ENCODE results near the gene INPP5A.
A peak's percentile ranks its signal among the peaks of the same experiment; 100 is the strongest.

Gene INPP5A

DNA sequence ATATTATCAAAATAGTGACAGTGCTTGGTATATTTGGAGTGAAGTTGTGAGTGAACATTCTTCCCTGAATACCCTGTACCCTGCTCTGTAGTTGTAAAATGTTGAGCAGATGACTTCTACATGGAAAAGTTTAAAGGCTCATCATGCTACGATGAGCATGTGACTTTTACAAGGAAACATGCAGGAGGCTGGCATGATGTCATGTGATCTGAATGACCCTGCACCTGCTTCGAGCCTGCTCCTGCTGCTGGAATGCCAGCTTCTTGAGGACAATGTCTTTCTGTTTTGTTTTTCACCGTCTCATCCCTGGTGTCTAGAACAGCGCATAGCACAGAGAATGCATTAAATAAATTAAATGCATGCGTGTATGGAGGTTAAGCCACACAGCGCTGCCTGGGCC, 5.4 kb upstream of the INPP5A start:
- intact Hi-C loops (cut with DNase I), result loop anchor here (10.0 kb wide), 1 partner anchor 137 kb away; the partner anchor contains the start of gene PWWP2B
- DNase-seq, result peak in 1 of 10 donors; percentile 16

DNA sequence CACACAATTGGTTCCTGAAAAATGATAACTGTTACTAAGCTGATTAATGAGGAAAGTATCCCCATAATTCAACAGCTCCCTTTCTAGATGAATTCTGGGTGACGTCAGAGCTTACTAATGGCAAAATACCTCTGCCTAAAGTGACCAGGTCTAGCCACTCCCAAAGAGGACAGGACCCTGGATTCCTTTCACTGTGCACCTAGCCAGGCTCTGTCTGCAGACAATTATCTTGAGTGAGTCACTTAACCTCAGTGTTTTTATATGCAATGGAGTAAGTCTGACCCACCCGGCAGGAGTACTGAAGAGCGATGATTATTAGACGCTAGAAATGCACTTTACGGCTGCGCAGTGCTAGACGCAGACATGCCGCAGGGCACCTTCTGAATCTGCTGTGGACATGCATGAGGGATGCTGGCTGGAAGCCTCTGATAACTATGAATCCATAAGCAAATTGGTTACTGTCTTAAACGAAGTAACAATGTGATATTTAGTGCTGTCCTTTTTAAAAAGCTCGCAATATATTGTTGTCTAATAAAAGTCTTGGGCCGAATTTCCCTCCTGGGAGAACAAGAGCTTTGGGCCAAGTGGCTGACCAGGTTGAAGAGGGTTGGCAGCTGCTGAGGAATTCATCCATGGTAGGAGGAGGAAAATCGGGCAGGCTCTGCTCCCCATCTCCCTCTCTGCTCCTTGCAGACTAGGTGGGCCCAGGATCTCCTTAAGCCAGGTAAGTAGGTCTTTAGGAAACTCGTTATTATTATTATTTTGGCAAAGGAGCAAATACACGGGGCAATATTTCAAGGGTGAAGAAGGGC, 4.6 kb upstream of the INPP5A start:
- intact Hi-C loops (cut with DNase I), result loop anchor here (10.0 kb wide), 1 partner anchor 138 kb away; the partner anchor contains the start of gene PWWP2B
- DNase-seq, result peak in 1 of 10 donors; percentile 5

DNA sequence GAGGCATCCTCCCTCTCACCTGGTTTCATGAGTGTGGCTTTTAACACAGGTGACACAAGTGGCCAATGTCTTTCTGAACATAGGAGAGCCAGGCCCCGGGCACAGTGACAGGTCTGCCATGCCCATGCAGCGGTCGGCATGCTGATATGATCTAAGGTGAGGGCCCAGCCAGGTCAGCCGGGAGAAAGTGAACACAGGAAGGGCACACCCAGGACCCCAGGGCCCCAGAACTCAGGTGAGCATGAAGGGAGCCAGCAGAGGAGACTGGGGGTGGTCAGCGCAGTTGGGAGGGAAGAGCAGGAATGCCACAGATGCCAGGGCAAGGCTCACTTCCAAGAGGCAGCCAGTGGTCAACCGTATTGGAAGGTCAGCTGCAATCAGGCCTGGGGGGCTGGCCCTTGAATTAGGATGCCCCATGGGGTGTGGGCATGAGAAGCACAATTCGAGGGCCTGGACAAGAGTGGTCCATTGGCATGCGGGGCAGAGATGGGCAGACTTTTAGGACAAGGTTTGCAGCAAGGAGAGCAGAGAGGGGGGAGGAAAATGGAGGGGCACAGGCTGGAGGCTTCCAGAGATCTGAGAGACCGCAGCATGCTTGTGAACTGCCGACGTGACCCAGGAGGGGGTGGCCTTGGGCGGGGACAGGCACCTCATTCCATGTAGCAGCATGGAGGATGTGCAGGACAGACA, 3.9 kb upstream of the INPP5A start:
- peak in 2 of 10 donors; percentile 49 to 69 for DNase-seq
- intact Hi-C loops (cut with DNase I), result loop anchor here (10.0 kb wide), 1 partner anchor 139 kb away; the partner anchor contains the start of gene PWWP2B

DNA sequence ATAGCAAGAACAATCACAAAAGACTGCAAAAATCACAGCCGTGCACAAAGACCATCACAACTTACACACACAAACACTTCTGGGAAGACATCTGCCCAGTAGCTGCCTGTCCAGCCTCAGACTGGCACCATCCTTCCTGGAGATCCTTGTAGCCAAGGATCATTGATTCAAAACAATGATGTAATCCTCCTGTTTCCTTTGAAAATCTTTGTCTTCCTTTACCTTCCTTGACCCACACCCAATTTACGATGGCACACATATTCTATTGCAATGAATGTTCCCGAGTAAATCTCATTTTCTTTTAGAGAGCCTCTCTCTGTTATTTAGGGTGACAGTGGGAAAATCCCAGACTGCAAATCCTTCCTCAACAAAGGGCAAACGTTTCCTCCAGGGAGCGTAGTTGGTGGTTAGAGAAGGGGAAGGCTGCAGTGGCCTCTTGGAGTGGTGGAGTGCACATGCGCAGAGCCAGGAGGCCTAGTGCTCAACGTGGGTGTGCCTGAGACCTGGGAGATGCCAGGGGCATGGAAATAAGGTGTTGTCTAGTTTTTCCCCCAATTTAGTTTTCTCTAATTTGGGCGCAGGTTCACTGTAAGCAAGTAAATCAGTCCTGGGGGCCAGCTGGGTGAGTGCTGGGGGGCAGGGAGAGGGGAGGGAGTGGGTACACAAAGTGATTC, 3.1 kb upstream of the INPP5A start:
- peak in 2 of 10 donors; percentile 35 to 60 for DNase-seq
- intact Hi-C loops (cut with DNase I), result loop anchor here (5.0 to 10.0 kb wide), 2 partner anchors 77 to 140 kb away; partner anchors contain the start of gene PWWP2B

DNA sequence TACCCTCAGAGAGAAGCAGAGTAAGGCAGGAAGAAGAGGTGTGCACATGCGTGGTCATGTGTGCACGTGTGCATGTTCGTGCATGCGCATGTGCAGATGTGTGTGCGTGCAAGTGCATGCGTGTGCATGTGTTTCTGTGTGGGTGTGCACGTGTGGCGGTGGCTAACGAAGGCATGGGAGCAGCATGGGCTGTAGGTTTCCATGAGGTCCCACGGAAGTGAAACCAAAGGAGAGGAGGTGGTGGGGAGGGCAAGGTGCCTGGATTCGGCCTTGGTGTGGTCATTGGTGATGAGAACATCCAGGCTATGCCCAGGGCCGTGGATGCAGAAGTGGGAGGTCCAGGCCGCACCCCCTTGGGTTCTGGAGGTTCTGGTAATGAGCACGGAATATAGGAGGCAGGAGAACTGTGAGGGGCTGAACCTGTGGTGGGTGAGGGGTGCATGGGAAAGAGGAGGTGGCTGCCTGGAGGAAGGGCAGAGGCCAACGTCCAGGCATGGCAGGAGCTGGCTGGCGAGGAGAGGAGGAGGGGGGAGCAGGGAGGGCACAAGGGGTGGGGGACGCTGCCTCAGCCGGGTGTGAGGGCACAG, 2.4 kb upstream of the INPP5A start:
- peak in 2 of 10 donors; percentile 50 to 80 for DNase-seq
- intact Hi-C loops (cut with DNase I), result loop anchor here (5.0 to 10.0 kb wide), 2 partner anchors 78 to 140 kb away; partner anchors contain the start of gene PWWP2B

DNA sequence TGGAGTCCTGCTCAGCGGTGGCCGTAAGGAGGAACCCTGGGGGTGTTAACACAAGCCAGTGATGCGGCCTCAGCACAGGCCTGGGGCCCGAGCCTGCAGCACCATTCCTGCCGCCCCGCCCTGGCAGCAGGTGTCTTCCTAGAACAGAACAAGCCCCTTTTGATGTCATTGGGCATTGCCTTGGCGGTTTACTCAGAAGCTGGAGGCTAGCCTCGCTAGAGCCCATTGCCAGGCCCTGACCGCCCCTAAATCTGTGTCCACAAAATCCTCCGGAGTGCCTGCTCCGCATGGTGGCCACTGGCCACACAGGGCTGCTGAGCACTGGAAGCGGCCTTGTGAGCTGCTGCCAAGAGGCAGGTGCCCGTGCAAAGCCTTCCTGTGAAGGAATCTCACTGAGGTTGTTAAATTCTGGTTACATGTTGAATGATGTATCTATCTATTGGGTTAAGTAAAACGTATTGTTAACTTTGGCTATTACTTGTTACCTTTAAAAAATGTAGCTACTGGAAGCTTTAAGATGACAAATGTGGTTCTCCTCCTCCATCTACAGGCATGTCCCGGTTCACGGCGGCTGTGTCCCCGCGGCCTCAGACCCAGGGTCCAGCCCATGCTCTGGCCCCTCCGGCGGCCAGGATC, 1.2 kb upstream of the INPP5A start:
- intact Hi-C loops (cut with DNase I), result loop anchor here (2.0 to 10.0 kb wide), 3 partner anchors 79 to 142 kb away; partner anchors contain the start of gene PWWP2B
- peak in 4 of 10 donors; percentile 10 to 86 (median 78) for DNase-seq

DNA sequence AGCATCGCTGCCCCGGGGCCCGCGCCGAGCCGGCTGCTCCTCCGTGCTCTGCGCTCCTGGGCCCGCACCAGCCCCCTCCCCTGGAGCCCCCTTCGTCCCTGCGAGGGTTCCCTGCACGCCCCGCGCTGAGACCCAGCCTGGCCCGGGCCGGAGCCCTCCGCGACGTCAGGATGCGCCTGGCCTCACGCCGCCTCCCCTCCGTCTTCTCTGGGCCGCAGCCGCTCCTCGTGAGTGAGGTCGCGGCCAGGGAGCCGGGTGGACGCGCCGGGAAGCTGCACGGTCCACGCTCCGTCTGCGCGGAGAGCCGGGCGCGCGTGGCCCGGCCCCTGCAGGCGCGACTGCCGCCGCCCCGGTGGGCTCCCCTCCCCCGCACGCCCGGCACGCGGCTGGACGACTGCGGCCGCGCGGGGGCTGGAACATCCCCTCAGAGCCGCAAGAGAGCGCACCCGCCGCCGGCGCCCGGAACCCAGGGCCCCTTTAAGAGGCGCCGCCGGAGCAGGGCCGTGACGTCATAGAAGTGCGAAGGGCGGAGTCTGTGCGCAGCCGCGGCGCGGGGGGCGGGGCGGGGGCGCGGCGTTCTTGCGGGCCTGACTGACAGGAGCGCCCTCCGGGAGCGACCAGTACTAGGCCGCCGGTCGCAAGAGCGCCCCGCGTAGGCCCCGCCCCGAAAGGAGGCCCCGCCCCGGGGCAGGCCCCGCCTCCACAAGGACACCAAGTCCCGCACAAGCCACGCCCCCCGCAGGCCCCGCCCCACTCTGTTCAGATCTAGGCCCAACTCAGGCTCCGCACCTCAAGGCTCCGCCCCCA, 507 bp upstream of the INPP5A start:
- peak; percentile 100 for DNase-seq
- intact Hi-C loops (cut with DNase I), result loop anchor here (2.0 to 10.0 kb wide), 3 partner anchors 80 to 142 kb away; partner anchors contain the start of gene PWWP2B

DNA sequence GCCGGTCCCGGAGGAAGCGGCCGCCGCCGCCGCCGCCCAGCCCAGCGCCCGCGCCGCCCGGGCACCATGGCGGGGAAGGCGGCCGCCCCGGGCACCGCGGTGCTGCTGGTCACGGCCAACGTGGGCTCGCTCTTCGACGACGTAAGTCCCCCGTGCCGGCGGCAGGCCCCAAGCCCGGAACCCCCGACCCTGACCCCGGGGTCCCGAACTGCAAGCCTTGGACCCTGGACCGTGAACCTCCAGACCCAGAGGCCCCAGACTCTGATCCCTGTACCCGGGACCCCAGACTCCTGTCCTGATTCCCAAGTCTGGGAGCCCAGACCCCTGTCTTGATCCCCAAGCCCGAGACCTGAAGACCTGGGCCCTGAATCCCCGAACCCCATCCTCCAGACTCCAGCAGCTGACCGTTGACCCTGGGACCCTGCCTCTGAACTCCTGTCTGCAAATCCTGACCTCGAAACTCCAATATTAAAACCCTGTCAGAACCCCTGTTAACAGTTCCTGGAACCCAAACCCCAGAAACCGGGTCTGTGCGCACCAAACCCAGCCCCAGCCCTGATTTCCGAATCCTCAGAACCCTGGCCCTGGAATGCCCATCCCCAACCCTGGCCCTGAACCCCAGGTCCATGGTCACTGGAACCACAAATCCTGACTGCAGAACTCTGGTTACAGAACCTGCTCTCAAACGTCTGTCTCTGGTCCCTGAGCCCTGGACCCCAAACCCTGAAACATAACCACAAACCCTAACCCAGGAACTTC, 623 bp downstream of the INPP5A start:
- DNase-seq, result peak in 3 of 10 donors; percentile 20 to 89 (median 82)

DNA sequence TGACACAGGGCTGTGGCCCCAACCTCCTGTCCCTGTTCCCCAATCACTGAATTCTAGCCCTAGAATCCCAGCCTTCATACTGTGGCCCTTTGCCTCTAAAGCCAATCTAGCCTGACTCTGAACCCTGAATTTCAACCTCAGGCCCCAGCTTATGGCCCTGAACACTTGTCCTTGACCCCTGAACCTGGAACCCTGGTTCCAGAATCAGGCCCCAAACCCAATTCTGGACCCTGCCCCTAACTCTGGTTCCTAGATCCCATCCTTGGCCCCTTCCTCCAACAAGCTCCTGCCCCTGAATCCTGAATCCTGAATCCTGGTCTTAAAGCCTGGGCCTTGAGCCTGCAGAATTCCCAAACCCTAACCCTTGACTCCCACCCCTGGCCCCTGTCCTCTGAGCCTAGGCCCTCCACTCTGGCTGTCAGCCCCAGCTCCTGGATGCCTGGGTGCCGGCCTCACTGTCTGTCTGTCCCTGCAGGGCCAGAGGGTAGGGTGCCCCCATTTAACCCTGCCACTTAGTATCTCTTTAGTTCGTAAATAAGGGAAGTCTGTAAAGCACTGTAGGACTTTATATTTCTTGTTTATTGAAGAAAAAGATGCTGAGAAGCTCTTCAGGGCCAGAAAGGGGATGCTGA, 1.3 kb downstream of the INPP5A start:
- intact Hi-C loops (cut with DNase I), result loop anchor here (5.0 to 10.0 kb wide), 2 partner anchors 82 to 144 kb away; partner anchors contain the start of gene PWWP2B
- DNase-seq, result peak in 3 of 10 donors; percentile 16 to 66 (median 42)

More for the DNA sequence above, 623 bp downstream of the INPP5A start:
- intact Hi-C loops (cut with DNase I), result loop anchor here (5.0 to 10.0 kb wide), 2 partner anchors 81 to 143 kb away; partner anchors contain the start of gene PWWP2B

DNA sequence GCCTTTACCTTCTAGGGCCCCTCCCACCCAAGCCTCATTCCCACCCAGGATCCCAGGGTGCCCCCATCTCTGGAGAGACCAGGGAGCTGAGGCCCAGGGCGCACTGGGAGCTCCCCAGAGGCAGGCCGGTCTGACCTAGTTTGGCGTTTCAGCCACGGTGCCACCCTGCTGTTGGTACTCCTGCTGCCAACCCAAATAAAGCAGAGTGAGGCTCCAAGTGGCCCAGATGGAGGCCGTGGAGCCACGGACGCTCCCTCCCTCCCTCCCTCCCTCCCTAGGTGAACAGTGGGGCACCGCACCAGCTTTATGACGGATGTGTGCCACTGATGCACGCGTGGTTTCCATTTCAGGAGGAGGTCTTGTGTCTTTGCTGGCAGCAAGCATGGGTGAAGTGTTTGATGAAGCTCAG, 1.8 kb downstream of the INPP5A start:
- peak in 6 of 10 donors; percentile 21 to 89 (median 67) for DNase-seq
- intact Hi-C loops (cut with DNase I), result loop anchor here (5.0 to 10.0 kb wide), 2 partner anchors 82 to 145 kb away; partner anchors contain the start of gene PWWP2B

DNA sequence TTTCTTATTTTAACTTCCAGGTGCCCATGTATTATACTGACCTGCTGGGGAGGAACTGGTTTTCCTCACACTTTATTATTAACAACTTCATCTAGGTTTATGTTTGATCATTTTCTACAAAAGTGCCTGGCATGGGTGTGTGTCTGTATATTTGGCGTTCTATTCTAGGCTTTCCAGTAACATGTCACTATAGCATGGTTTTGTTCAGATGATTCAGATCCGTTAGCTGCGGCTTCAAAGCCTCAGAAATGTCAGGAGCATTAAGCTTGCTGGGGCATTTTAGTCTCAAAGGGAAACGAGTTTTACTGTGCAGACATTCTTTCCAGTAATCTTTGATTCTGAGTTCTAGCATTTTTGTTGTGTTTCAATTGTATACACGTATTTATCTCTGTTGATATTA, 2.3 kb downstream of the INPP5A start:
- no peak for DNase-seq
- intact Hi-C loops (cut with DNase I), result loop anchor here (5.0 to 10.0 kb wide), 2 partner anchors 83 to 145 kb away; partner anchors contain the start of gene PWWP2B

DNA sequence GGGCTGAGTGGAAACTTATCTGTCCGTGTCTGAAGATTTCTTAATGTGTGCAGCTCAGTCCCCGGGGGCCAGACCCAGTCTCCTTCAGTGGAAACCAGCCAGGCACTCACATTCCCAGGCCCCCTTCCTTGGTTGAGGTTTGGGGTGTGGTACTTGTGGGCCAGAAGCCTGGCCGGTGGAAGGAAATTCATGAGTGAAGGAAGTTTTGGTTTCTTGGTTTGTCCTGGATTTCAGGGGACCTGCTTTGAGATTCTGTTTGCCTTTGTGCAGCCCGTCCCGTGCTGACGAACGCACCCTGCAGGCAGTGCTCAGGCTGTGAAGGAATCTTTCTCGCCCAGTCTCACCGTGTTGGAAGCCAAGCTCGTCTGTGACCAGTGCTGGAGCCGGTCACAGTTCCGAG, 2.9 kb downstream of the INPP5A start:
- intact Hi-C loops (cut with DNase I), result no loop called here
- peak in 5 of 10 donors; percentile 10 to 87 (median 73) for DNase-seq

DNA sequence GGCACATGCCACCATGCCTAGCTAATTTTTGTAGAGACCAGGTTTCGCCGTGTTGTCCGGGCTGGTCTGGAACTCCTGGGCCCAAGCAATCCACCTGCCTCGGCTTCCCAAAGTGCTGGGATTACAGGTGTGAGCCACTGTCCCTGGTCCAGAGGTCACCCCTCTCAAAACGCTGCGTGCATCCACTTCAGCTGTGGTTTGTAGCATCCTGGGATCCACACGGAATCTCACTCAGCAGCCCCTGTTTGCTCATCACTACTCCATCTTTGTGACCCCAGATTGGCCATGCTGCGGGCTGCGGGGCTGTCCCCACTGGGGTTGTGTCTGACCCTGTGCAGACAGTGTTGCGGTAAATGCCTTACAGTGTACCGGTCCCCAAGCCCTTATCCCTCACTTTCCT, 3.5 kb downstream of the INPP5A start:
- peak in 3 of 10 donors; percentile 19 to 58 (median 43) for DNase-seq
- intact Hi-C loops (cut with DNase I), result no loop called here

DNA sequence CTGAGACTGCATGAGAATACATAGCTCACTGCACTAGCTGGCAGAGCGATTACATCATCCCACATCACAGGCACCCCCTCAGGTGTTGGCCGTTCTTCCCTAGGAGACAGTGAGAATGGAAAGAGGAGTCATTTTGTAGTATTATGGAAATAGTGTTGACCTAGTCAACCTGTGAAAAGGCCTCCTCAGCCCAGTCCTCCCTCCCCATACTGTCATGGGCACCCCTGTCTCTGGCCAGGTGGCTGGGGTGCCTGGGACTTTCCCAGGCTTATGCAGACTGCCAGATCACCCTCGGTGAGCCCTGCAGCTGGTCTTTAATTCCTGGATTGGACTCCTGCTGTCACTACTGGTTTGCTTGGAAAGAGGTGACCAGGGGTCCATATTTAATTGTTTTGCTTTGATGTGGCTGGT, 4.0 kb downstream of the INPP5A start:
- intact Hi-C loops (cut with DNase I), result no loop called here
- DNase-seq, result peak in 3 of 10 donors; percentile 22 to 48 (median 41)

DNA sequence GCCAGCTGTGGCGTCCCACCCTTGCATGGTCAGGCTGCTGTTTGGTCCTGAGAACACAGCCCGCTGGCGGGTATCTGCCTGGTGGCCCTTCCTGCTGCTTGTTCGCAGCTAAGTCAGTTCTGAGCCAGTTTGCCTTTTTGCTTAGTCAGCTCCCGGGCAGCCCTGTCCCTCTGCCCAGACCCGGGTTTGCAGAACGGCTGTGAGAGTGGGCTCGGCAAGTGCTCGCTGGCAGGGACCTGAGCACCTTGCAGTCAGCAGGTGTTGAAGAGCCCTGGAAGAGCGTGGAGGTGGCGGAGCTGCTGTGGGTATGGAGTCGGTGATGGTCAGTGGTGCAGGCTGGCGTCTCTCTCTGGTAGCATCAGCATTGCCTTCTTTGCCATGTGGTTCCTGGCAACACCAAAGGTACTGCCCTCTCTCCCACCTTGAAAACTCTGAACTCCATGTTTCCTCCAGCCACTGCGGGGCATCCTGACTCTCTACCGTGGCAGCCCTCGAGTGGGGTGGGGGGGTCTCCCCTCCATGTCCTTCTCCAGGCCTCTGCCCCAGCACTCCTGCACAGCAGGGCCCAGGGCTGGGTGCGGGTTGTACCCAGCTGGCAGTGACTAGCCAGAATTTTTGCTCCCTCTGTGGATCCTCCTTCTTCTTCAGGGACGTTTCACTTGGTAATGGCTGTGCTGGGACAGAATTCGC, 4.6 kb downstream of the INPP5A start:
- peak in 4 of 10 donors; percentile 27 to 84 (median 70) for DNase-seq
- intact Hi-C loops (cut with DNase I), result no loop called here

DNA sequence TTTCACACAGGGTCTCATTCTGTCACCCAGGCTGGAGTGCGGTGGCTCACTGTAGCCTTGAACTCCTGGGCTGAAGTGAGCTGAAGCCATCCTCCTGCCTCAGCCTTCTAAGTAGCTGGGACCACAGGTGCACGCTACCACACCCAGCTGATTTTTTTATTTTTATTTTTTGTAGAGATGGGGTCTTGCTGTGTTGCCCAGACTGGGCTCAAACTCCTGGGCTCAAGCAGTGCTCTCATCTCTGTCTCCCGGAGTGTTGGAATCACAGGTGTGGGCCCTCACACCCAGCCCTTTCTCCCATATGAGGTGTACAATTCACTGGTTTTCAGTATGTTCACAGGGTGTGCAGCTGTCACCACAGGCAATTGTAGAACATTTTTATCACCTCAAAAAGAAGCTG, 5.2 kb downstream of the INPP5A start:
- intact Hi-C loops (cut with DNase I), result no loop called here
- no peak for DNase-seq
